H1 (cell line): Measurements from ENCODE around the gene PRSS12. TPM values are rescaled to one million over a fixed set of nuclear protein-coding genes. Genes with fewer than 3 reads are reported as not detected.

Experiments
- BRCA1 ChIP-seq: IDR thresholded peaks from 2 replicates; pipeline ENCODE4 v1.6.1; 2012; ENCODE audit warnings: low read depth, low read length, improper control_type of control experiment
- E2F6 ChIP-seq: IDR thresholded peaks from 2 replicates; pipeline ENCODE4 v1.6.1; 2012; ENCODE audit warnings: inconsistent platforms
- EGR1 ChIP-seq: IDR thresholded peaks from 2 replicates; pipeline ENCODE4 v1.6.1; 2011; ENCODE audit warnings: low read depth, low read length, borderline replicate concordance
- EZH2 ChIP-seq: fragments of 200-600 bp; sonication (generic); IDR thresholded peaks from 2 replicates; pipeline ENCODE4 v1.7.1; 2012; ENCODE audit warnings: low read depth, mild to moderate bottlenecking, moderate library complexity, low read length, inconsistent platforms; ENCODE audit not compliant: severe bottlenecking
- FOSL1 ChIP-seq: IDR thresholded peaks from 2 replicates; pipeline ENCODE4 v1.6.1; 2011; ENCODE audit warnings: mild to moderate bottlenecking, low read depth, low read length, moderate library complexity; ENCODE audit not compliant: insufficient read depth
- HDAC6 ChIP-seq: IDR thresholded peaks from one replicate; pipeline ENCODE4 v1.7.1; 2012; ENCODE audit warnings: low read depth, mild to moderate bottlenecking, inconsistent platforms, low read length, moderate library complexity
- RAD21 ChIP-seq, 2 experiments: IDR thresholded peaks in 1 of 2; conservative IDR thresholded peaks in 1 of 2; 2 replicates each; pipeline ENCODE4 v1.6.1; 2011; ENCODE audit warnings: low read depth in 2 of 2, low read length in 2 of 2, improper control_type of control experiment in 1 of 2, inconsistent platforms in 1 of 2, mild to moderate bottlenecking in 1 of 2, moderate library complexity in 1 of 2
- RXRA ChIP-seq: IDR thresholded peaks from 2 replicates; pipeline ENCODE4 v1.6.1; 2011; ENCODE audit warnings: low read depth, mild to moderate bottlenecking, low read length, moderate library complexity; ENCODE audit not compliant: insufficient read depth
- TEAD4 ChIP-seq: IDR thresholded peaks from 2 replicates; pipeline ENCODE4 v1.6.1; 2012; ENCODE audit warnings: low read depth, low read length, inconsistent platforms, mixed read lengths
- ZNF274 ChIP-seq: IDR thresholded peaks from 2 replicates; pipeline ENCODE4 v1.7.0; 2012; ENCODE audit warnings: low read length, borderline replicate concordance; ENCODE audit errors: extremely low read depth
- polyA plus RNA-seq, 7 experiments: library from polyadenylated mRNA; depleted of rRNA in 3 of 7; stranded (reverse) in 5 of 7; unstranded in 2 of 7; fragments of >200 nt in 5 of 7; fragments of 200-250 nt in 2 of 7; gene quantifications; 1 replicate in 5 of 7; 2 replicates in 1 of 7; 4 replicates in 1 of 7; pipeline versions ENCODE4 v1.2.1 to v1.2.3, GENCODE V29; 2011 to 2013; ENCODE audit warnings: missing spikeins in 2 of 7, mixed read lengths in 2 of 7
- total RNA-seq: library from RNA; stranded (reverse); fragmentation: NEBNext Ultra II Directional; extraction: Animal tissue kit (Norgen Biotek cat#: 25700); gene quantifications from 2 replicates; pipeline ENCODE4 v1.2.1, GENCODE V29; 2021

The PRSS12 gene
- total and polyA plus RNA-seq, 2 of the 8 experiments (the other 6 are each of a cell fraction or from before 2014, with no cell fraction given), result 2.6 to 9.3 TPM

DNA sequence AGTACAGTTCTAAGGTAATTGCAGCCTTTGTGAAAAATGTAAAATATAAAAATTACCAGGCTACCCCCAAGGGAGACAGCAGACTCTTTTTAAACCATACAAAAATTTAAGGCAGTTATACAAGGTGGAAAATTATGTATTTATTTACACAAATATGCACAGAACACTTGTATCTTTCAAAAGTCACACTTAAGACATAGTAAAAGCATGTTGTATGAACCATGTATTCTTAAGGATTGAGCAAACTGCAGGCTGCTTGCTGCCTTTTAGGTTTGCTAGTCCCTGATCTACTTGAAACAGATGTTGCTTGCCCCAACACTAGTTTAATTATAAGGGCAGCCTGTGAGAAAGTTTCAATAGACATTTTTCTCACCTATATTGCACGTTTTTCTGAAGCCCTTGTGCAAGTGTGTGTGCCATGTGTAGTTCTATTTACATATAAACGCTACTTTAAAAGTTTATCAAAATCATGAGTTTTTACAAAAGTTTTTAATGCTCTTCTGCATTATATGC lies 72.8 kb downstream of the PRSS12 start (continued):
- no peak for TF ChIP-seq ZNF274
- no peak for TF ChIP-seq RAD21 (IDR thresholded peaks at IDR 0.05 in 1 of 2, conservative IDR thresholded peaks at IDR 0.05 in 1 of 2; ENCODE audit: low read depth in 2 of 2, low read length in 2 of 2)
- no peak for TF ChIP-seq EZH2
- no peak for TF ChIP-seq E2F6
- no peak for TF ChIP-seq EGR1
- no peak for TF ChIP-seq BRCA1
- no peak for TF ChIP-seq RXRA
- no peak for TF ChIP-seq HDAC6
- no peak for TF ChIP-seq FOSL1
- TF ChIP-seq TEAD4, result no peak
